Large intestine (tissue), 3 donors: ENCODE measurements around the gene FUCA2. TPM values are rescaled to one million over a fixed set of nuclear protein-coding genes. Genes with fewer than 3 reads are reported as not detected.
A peak's percentile ranks its signal among the peaks of the same experiment; 100 is the strongest.
"Not testable (repeated sequence)": the region's sequence is repeated elsewhere in the genome, so short reads cannot be mapped to it uniquely, and the experiment has no call there.

Source experiments
- DNase-seq, 2 donors: peaks; one replicate each; pipeline versions ENCODE4 v3.0.0 to v3.0.0-alpha.2; 2013
- H3K27ac ChIP-seq: one replicate; pipeline ENCODE4 v1.5.1; 2013; ENCODE audit warnings: low read length
- H3K27me3 ChIP-seq: 2 replicates; pipeline ENCODE4 v1.6.1; 2013; ENCODE audit warnings: low read length; ENCODE audit not compliant: control insufficient read depth, insufficient read depth
- H3K36me3 ChIP-seq: 2 replicates; pipeline ENCODE4 v1.6.1; 2013; ENCODE audit warnings: low read length; ENCODE audit not compliant: control insufficient read depth, insufficient read depth
- H3K4me1 ChIP-seq: one replicate; pipeline ENCODE4 v1.6.1; 2013; ENCODE audit warnings: low read length; ENCODE audit not compliant: control insufficient read depth, insufficient read depth
- H3K4me3 ChIP-seq: one replicate; pipeline ENCODE4 v1.5.1; 2013; ENCODE audit warnings: low read length
- H3K9me3 ChIP-seq: one replicate; pipeline ENCODE4 v1.6.1; 2013; ENCODE audit warnings: mild to moderate bottlenecking, low read depth, low read length, moderate library complexity; ENCODE audit not compliant: control insufficient read depth
- WGBS: methylation state at CpG from one replicate; pipeline ENCODE4 v1.1.5; 2013; ENCODE audit warnings: low lambda C conversion rate; ENCODE audit not compliant: insufficient coverage; 5-methylcytosine and 5-hydroxymethylcytosine counted together
- polyA plus RNA-seq: library from polyadenylated mRNA; unstranded; fragments of 120-200 nt; gene quantifications from one replicate; pipeline ENCODE4 v1.2.1, GENCODE V29; 2013

FUCA2 gene
- polyA plus RNA-seq, 1 donor, result 121 TPM

DNA sequence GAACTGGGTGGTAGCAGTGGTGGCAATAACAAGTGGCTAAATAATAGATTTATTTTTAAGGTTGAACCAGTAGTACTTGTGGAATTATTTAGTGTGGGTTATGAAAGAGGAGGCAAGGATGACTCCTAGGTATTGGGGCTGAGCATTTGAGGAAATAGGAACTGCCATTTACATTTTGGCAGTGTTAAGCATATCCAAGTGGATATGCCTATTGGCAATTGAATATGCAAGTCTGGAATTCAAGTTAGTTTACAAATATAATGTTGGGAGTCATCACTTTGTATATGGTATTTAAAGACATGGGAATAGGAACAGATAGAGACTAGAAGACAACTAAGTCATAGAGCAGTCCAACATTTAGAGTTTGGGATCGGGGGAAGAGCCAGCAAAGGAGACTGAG, 35.0 kb downstream of the FUCA2 start:
- Histone ChIP-seq H3K4me3 (no peak overlapping the region), H3K36me3 (peaks cover 29% of the 10 kb centered on the region), H3K9me3 (no peaks in the 10 kb centered on the region), H3K4me1 (no peaks in the 10 kb centered on the region), H3K27ac (no peak overlapping the region), H3K27me3 (no peaks in the 10 kb centered on the region)
- no peak for DNase-seq
- 100% methylated on average over 1 of the region's 1 CpG for WGBS

DNA sequence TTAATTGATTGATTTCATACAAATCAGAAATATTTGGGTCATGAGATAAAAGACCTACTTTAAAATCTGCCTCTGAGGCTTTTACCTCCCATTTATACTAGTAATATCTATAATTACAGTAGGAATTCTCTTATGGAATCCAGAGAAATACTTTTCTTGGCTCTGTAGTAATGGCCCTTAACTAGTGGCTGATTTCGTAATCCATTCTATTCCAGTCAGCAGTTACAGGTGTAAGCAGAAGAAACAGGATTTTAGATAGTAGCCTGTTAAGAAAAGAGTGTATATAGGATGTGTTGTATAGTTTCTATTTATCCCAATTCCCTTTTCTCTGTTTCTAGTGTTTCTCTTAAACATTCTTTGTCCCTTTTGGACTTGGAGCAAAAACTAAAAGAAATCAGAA, 39.7 kb downstream of the FUCA2 start:
- no peaks in the 10 kb centered on the region for H3K27me3 ChIP-seq
- WGBS, result 86% methylated on average over 1 of the region's 1 CpG
- no peak overlapping the region for H3K27ac ChIP-seq
- H3K4me1 ChIP-seq, result no peaks in the 10 kb centered on the region
- H3K4me3 ChIP-seq, result no peak overlapping the region
- DNase-seq, result no peak
- H3K9me3 ChIP-seq, result no peaks in the 10 kb centered on the region
- peaks cover 29% of the 10 kb centered on the region for H3K36me3 ChIP-seq

GRCh38 chr6:143468823-143469222, 42.7 kb downstream of the FUCA2 start:
- not testable (repeated sequence) for H3K27me3 ChIP-seq, H3K9me3 ChIP-seq, H3K4me1 ChIP-seq, DNase-seq, H3K4me3 ChIP-seq, H3K27ac ChIP-seq
- peaks cover 16% of the 10 kb centered on the region for H3K36me3 ChIP-seq
- no CpG with 5 or more reads among the region's 2 CpGs for WGBS

GRCh38 chr6:143468026-143468425, 43.5 kb downstream of the FUCA2 start:
- no peaks in the 10 kb centered on the region for H3K27me3 ChIP-seq
- H3K4me1 ChIP-seq, result no peaks in the 10 kb centered on the region
- DNase-seq, result no peak
- no peaks in the 10 kb centered on the region for H3K9me3 ChIP-seq
- no peak overlapping the region for H3K4me3 ChIP-seq
- peaks cover 16% of the 10 kb centered on the region for H3K36me3 ChIP-seq
- H3K27ac ChIP-seq, result no peak overlapping the region

DNA sequence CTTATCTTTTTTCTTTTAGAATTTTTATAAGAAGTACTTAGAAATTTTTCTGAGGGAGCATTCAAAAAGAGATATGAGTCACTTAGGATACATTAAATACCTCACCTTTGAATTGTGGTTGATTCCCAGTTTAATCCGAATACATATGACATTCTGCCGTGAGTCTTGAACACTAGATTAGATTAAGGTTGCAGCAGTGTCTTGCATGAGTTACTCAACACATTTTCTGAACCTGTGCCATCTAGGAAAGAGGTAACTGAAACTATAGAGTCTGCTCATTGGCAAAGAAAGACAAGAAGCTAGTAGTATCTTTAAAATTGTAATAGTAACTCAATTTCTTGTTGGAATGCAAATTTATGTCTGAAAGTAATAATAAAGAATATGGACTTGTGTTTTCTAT, 46.0 kb downstream of the FUCA2 start:
- whole genome bisulfite sequencing, result no CpG with 5 or more reads among the region's 2 CpGs
- Histone ChIP-seq H3K27me3 (no peaks in the 10 kb centered on the region), H3K36me3 (peaks cover 21% of the 10 kb centered on the region), H3K4me3 (no peak overlapping the region), H3K27ac (no peak overlapping the region), H3K4me1 (no peaks in the 10 kb centered on the region), H3K9me3 (no peaks in the 10 kb centered on the region)
- no peak for DNase-seq

GRCh38 chr6:143457563-143458359, 53.8 kb downstream of the FUCA2 start:
- no peaks in the 10 kb centered on the region for H3K27me3 ChIP-seq
- no peak overlapping the region for H3K4me3 ChIP-seq
- peak in 1 of 2 donors; percentile 27 for DNase-seq
- H3K27ac ChIP-seq, result no peak overlapping the region
- H3K9me3 ChIP-seq, result no peaks in the 10 kb centered on the region
- WGBS, result no CpG with 5 or more reads among the region's 2 CpGs
- no peaks in the 10 kb centered on the region for H3K4me1 ChIP-seq
- peaks cover 23% of the 10 kb centered on the region for H3K36me3 ChIP-seq

GRCh38 chr6:143451531-143451930, 60.0 kb downstream of the FUCA2 start:
- peaks cover 2% of the 10 kb centered on the region for H3K4me1 ChIP-seq
- H3K27me3 ChIP-seq, result no peaks in the 10 kb centered on the region
- H3K27ac ChIP-seq, result peak overlapping the region; percentile 79
- peaks cover 5% of the 10 kb centered on the region for H3K36me3 ChIP-seq
- WGBS, result 40% methylated on average over 1 of the region's 4 CpGs
- no peaks in the 10 kb centered on the region for H3K9me3 ChIP-seq
- no peak for DNase-seq
- peak overlapping the region; percentile 74 for H3K4me3 ChIP-seq

GRCh38 chr6:143450453-143451371, 60.8 kb downstream of the FUCA2 start, which contains the start of the genes ADAT2 and PEX3:
Gene ADAT2 (minus strand): TSS chr6:143450695. CDS start chr6:143450658, 37 bp downstream.
Gene PEX3 (plus strand): TSS chr6:143450805. CDS start chr6:143451043, 238 bp downstream.
- 0% methylated on average over 1 of the region's 56 CpGs for WGBS
- Histone ChIP-seq H3K27ac (peak within 1 kb of the TSS; percentile 79), H3K9me3 (no peaks in the 10 kb centered on the region), H3K27me3 (no peaks in the 10 kb centered on the region), H3K4me1 (peaks cover 2% of the 10 kb centered on the region), H3K4me3 (peak within 1 kb of the TSS; percentile 74), H3K36me3 (peaks cover 5% of the 10 kb centered on the region)
- peak; percentile 92 to 96 for DNase-seq

GRCh38 chr6:143449714-143450452, 61.6 kb downstream of the FUCA2 start:
- Histone ChIP-seq H3K4me3 (peak overlapping the region; percentile 74), H3K27me3 (no peaks in the 10 kb centered on the region), H3K4me1 (peaks cover 2% of the 10 kb centered on the region), H3K36me3 (peaks cover 5% of the 10 kb centered on the region), H3K27ac (peak overlapping the region; percentile 79), H3K9me3 (no peaks in the 10 kb centered on the region)
- peak in 1 of 2 donors; percentile 39 for DNase-seq
- 10% methylated on average over 4 of the region's 19 CpGs for WGBS
